ENCODE measurements around the gene THRAP3. TPM values are rescaled to one million over a fixed set of nuclear protein-coding genes. Genes with fewer than 3 reads are reported as not detected.

THRAP3 gene
- total and polyA plus RNA-seq, 9 of the 15 experiments (the other 6 are each of a cell fraction or from before 2014, with no cell fraction given) = 66.2 to 135 (median 113) TPM

DNA sequence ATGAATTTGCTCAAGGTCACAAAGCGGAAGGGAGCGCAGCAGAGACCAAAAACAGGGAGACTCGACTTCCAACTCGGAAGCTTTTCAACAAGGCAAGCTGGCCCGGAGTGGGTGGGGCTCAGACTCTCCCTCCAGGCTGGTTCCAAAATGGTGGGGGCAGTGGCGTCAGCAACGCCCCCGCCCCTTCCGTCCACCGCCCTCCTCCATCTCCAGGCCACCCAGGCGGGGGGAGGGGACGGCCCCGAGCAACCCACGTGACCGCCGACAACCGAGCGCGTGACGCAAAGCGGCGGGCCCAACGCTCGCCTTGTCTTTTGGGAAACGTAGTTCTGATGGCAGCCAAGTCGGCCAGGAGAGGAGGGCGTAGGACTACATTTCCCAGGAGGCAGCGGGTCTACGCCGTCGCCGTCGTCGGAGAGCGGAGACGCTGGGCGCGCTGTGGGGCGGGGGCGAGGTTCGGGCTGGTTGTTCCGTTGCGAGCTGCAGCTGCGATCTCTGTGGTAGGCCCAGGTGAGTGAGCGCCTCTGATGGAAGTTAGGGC lies at the start of gene THRAP3 (continued):
- TF ChIP-seq ARNT (IDR thresholded peaks at IDR 0.05) (no peak), CSDE1 (IDR thresholded peaks at IDR 0.05) (no peak), KLF16 (IDR thresholded peaks at IDR 0.05) (no peak), ZNF217 (CRISPR knock-in tag; IDR thresholded peaks at IDR 0.05) (no peak), BDP1 (IDR thresholded peaks at IDR 0.05; ENCODE audit: insufficient read depth, insufficient read length) (no peak), HCFC1 (IDR thresholded peaks at IDR 0.05; ENCODE audit: low read depth, low read length) (peak; percentile 99), ASH1L (IDR thresholded peaks at IDR 0.05; ENCODE audit: borderline replicate concordance, low read depth, partially characterized antibody) (no peak), PHF20 (IDR thresholded peaks at IDR 0.05; ENCODE audit: partially characterized antibody) (peak; percentile 54), SLC30A9 (CRISPR knock-in tag; IDR thresholded peaks at IDR 0.05) (no peak), MAFK (IDR thresholded peaks at IDR 0.05; ENCODE audit: low read length) (no peak), MBD2 (IDR thresholded peaks at IDR 0.05; ENCODE audit: borderline replicate concordance, low read depth) (peak; percentile 94), ZNF212 (CRISPR knock-in tag; IDR thresholded peaks at IDR 0.05) (no peak), SP1 (CRISPR knock-in tag; IDR thresholded peaks at IDR 0.05) (peak; percentile 99), EZH2 (IDR thresholded peaks at IDR 0.05; ENCODE audit: borderline replicate concordance, low read depth, low read length) (no peak), SMAD2 (IDR thresholded peaks at IDR 0.05; ENCODE audit: low read depth, low read length) (0 out of 2 replicates have a peak, but pooled peaks have one; percentile 76), MTA1 (IDR thresholded peaks at IDR 0.05; ENCODE audit: borderline replicate concordance) (peak; percentile 94)
- TF ChIP-seq, protein P1, sequence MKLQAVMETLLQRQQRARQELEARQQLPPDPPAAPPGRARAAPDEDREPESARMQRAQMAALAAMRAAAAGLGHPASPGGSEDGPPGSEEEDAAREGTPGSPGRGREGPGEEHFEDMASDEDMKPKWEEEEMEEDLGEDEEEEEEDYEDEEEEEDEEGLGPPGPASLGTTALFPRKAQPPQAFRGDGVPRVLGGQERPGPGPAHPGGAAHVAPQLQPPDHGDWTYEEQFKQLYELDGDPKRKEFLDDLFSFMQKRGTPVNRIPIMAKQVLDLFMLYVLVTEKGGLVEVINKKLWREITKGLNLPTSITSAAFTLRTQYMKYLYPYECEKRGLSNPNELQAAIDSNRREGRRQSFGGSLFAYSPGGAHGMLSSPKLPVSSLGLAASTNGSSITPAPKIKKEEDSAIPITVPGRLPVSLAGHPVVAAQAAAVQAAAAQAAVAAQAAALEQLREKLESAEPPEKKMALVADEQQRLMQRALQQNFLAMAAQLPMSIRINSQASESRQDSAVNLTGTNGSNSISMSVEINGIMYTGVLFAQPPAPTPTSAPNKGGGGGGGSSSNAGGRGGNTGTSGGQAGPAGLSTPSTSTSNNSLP (IDR thresholded peaks at IDR 0.05; ENCODE audit: borderline replicate concordance, low read depth, low read length) = no peak
- TF ChIP-seq, protein P2, sequence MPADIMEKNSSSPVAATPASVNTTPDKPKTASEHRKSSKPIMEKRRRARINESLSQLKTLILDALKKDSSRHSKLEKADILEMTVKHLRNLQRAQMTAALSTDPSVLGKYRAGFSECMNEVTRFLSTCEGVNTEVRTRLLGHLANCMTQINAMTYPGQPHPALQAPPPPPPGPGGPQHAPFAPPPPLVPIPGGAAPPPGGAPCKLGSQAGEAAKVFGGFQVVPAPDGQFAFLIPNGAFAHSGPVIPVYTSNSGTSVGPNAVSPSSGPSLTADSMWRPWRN (IDR thresholded peaks at IDR 0.05; ENCODE audit: low read depth) = no peak; the same call in 1 of the 2 replicates
- TF ChIP-seq, protein P3, sequence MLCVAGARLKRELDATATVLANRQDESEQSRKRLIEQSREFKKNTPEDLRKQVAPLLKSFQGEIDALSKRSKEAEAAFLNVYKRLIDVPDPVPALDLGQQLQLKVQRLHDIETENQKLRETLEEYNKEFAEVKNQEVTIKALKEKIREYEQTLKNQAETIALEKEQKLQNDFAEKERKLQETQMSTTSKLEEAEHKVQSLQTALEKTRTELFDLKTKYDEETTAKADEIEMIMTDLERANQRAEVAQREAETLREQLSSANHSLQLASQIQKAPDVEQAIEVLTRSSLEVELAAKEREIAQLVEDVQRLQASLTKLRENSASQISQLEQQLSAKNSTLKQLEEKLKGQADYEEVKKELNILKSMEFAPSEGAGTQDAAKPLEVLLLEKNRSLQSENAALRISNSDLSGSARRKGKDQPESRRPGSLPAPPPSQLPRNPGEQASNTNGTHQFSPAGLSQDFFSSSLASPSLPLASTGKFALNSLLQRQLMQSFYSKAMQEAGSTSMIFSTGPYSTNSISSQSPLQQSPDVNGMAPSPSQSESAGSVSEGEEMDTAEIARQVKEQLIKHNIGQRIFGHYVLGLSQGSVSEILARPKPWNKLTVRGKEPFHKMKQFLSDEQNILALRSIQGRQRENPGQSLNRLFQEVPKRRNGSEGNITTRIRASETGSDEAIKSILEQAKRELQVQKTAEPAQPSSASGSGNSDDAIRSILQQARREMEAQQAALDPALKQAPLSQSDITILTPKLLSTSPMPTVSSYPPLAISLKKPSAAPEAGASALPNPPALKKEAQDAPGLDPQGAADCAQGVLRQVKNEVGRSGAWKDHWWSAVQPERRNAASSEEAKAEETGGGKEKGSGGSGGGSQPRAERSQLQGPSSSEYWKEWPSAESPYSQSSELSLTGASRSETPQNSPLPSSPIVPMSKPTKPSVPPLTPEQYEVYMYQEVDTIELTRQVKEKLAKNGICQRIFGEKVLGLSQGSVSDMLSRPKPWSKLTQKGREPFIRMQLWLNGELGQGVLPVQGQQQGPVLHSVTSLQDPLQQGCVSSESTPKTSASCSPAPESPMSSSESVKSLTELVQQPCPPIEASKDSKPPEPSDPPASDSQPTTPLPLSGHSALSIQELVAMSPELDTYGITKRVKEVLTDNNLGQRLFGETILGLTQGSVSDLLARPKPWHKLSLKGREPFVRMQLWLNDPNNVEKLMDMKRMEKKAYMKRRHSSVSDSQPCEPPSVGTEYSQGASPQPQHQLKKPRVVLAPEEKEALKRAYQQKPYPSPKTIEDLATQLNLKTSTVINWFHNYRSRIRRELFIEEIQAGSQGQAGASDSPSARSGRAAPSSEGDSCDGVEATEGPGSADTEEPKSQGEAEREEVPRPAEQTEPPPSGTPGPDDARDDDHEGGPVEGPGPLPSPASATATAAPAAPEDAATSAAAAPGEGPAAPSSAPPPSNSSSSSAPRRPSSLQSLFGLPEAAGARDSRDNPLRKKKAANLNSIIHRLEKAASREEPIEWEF (CRISPR knock-in tag; IDR thresholded peaks at IDR 0.05) = no peak

Measured in K562 (cell line).